ENCODE measurements around the gene KCNJ10.
"Not testable (repeated sequence)": the region's sequence is repeated elsewhere in the genome, so short reads cannot be mapped to it uniquely, and the experiment has no call there.

Gene KCNJ10

DNA sequence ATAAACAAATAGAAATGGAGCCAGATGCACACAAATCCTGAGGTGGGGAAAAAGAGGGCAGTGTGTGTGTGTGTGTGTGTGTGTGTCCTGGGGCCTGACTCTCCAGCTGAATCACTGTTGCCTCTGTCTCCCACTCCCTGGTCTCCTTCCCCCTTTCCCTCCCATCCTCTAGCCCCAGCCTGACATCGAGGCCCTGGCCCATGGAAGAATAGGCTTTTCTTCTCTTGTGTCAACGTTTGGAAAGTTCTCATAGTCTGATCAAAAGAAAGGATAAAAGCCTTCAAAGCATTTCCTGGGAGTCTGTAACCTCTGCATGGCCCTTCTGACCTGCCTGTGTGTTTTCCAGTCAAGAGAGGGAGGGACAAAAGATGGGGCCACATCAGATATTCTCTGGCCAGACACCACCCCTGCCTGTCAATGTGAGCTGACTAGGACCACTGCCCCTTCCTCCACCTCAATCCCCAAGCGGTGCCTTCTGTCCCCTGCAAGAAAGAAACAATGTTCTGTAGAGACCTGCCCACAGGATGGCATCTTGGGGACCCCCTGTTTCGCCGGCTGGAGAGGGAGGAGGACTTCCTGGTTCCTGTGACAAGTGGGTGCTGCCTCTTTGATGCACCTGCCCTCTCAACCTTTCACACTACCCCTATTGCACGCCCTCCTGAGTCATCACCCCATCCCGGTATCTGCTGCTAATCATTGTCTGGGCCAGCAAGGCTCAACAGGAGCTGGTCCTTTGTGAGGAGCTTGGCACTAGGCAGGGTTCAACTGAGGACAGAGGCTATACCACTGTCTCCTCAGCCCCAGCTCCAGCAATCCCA, 16.2 kb downstream of the KCNJ10 start:
- DNase-seq = no peak

DNA sequence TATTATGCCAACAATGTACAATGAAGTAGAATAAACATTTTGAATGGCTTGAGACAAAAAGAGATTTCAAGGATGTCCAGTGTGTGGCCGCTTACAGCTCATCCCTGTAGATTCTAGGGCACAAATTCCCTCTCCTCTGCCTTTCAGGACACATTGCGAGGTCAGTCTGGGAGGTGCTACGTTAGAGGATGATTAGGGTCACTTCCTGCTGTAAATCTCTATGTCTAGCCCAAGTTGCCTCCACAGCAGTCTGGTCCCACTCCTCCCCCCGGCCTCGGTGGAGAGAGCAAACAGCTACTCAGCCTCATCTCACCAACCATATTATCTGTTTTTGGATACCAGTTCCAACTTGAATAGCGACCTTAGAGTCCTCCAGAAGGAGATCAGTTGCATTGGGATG, 17.0 kb downstream of the KCNJ10 start:
- no peak for DNase-seq

DNA sequence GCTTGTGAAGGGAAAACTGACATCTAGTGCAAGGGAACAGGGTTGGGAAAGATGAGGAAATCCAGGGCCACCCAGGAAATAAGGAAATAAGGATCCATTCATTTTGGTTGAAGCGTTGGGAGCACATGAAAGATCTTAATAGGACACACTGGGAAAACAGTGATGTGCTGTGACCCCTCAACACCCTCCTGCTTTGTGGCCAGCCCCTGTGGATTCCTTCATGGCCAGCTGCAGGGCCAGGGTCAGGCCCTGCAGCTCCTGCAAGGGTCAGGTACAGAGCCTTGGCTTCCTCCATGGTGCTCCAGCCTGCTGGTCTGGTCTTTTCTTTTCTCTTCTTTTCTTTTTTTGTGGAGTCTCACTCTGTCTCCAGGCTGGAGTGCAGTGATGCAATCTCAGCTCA, 19.3 kb downstream of the KCNJ10 start:
- no peak for DNase-seq

DNA sequence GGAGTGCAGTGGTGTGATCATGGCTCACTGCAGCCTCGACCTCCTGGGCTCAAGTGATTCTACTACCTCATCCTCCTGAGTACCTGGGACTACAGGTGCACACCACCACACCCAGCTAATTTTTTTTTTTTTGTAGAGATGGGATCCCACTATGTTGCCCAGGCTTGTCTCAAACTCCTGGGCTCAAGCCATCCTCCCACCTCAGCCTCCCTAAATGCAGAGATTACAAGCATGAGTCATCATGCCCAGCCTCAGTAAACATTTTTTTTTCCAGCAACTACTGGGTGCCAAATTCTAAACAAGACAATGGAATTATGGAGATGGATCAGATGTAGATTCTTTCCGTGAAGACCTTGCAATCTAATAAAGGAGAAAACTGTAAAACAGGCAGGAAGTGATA, 19.8 kb downstream of the KCNJ10 start:
- DNase-seq = not testable (repeated sequence)

DNA sequence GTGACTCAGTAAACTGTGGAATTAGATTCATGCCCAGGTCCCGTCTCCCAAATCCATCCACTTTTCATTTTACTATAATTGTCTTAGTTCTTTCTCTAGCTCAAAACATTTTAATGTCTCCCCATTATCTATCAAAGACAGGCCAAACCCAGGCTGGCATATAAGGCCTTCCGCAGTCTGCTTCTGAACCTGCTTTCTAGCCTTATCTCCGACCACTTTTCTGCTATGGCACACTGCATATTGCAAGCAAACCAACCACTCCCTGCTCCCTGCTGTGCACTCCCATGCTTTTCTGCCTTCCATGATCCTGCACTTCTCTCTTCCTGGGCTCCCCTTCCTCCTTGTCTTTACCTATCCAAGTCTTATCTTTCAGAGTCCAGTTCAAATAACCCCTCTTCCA, 20.9 kb downstream of the KCNJ10 start:
- DNase-seq = no peak

DNA sequence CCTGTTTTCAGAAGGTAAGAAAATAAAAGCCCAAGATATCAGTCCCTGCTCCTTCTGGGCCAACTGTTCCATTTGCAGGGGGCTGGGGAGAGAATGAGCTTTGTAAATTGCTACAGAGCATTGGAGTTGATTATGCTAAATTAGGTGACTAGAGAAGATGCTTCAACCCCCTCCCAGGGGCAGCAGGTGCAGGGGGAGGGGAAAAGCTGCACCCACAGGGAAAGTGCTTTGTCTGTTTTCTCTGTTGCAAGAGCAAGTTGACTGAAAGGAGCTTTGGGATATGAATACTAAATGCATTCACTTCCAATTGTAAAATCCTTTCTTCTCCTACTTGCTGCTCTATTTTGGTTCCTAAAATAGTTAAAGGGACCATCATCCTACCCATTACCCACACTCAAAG, 21.6 kb downstream of the KCNJ10 start:
- no peak for DNase-seq

DNA sequence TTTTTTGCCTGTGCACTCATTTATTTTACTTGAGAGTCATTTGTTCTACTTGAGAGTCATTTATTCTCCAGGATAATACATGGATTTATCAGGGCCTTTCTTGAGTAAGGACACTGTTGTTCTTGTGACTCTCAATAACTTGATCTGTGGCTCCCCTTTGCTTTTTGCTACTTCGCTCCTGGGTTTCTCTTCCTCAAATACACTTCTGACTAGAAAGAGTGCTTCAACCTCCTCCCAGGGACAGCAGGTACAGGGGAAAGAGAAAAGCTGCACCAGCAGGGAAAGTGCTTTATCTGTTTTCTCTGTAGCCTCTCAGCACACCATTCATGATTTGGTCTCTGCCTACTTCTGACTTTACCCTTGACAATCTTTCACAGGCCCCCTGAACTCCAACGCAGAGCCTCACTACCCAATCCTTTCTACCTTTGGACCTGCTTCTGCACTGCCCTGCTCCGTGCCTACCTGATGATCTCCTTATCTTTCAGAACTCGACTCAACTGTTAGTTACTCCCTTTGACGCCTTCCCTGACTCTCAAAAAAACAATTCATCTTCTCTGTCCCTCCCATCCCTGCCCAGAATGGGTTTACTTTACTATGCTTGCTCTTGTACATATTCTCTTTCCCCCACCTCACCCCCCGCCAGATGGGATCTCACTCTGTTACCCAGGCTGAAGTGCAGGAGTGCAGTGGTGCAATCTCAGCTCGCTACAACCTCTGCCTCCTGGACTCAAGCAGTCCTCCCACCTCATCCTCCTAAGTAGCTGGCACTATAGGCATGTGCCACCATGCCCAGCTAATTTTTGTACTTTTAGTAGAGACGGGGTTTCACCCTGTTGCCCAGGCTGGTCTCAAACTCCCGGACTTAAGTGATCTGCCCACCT, 22.6 kb downstream of the KCNJ10 start:
- no peak for DNase-seq

DNA sequence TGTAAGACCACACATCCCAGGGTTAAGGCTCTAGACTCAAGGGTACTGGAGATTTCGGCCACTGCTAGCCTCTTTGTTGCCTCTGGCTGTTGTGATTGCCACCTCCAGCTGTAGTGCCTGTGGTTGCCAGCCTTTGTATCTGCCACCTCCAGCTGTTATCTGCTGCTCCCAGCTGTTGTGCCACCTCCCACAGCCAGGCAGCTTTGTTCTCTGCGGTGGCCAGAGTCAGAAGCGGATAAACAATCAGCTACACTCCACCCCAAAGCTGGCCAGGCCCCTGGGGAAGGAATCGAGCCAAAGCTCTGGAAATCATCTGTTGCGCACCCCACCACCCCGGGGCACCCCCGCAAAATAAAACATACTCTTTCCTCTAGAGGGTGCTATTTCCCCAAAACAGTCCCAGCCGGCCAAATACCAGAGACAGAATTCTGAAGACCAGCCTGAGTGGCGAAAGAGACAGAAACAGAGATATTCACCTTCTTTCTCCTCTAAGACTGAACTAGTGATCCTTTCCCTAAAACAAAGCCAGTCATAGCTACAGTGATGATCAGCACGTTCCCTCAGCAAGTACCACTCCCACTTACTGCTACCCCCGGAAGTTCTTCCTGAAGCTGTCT, 23.4 kb downstream of the KCNJ10 start:
- DNase-seq = peak; percentile 67

DNA sequence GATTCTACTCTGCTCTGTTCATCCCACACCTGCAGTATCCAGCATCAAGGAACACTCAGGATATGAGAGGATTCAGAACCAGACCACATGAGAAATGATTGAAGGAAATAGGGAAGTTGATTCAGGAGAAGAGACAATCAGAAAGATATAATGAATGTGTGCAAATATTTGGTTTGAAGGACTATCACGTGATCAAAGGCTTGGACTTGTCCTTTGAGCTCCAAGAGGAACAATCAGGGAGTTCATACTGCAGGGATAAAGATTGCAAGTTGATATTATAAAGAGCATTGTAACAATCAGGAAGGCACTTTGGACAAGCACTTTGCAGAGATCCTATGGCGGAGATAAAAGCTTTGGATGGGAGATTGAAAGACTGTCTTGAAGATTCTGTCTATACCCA, 24.3 kb downstream of the KCNJ10 start:
- DNase-seq = no peak

DNA sequence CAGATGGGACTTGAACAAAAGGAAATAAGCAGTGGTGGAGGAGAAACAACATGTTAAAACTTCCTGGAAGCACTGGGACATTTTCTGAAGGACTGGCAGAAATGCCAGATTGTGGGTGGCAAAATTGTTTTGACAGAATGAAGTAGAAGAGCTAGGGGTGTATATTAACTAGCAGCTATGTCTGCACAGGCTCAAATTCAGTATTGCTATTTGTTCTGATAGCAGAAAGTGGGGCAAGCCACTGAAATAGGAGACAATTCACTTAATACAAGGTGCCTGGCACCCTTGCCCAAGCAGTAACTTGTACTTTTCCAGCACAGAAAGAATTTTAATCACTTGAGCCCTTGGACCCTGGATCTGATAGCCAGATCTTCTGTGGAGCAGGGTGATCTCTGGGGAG, 26.4 kb downstream of the KCNJ10 start:
- DNase-seq = no peak

DNA sequence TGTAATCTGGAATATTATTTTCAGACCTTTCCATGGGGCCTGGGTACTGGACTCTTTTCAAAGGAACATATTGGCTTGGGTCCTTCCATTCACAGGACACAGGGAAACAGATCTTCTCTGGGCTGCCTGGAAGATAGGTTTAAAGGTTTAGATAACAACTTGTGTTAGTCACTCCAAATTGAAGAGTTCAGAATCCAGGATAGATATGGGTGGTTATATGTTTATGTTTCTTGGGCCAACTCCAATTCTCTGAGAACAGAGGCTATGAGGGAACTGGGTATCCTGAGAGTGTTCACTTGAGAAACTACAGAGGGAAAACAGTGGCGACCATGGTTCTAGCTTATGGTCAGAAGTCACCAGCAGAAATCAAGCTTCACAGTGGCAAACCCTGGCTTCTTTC, 29.5 kb downstream of the KCNJ10 start:
- no peak for DNase-seq

DNA sequence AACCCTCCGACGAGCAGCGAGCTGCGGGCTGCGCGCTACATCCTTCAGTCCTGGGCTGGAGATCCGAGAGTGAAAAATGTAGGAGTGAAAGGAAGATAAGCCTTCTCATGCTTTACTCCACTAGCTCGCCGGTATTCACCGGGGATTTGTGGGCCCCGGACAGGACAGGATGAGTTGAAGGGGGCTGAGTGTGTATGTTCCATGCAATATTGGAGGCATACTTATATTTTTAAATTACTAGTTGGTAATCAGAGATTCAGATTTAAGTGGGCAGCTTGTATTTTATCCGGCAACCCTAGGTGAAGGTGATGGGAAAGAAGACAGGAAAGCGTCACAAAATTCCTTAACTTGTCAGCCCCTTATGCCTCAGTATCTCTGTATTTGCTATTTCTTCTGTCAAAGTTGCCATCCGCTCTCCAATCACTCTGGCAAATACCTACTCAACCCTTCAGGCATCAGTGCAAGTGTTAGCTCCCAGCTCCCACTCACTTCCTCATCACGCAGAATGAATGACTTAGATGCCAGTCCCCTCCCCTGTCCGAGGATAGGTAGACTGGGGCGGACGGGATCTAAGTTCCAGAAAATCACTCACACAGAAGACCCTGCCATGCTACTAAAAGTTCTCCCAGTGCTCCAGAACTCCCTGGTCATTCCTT, 37.7 kb downstream of the KCNJ10 start:
- no peak for DNase-seq

DNA sequence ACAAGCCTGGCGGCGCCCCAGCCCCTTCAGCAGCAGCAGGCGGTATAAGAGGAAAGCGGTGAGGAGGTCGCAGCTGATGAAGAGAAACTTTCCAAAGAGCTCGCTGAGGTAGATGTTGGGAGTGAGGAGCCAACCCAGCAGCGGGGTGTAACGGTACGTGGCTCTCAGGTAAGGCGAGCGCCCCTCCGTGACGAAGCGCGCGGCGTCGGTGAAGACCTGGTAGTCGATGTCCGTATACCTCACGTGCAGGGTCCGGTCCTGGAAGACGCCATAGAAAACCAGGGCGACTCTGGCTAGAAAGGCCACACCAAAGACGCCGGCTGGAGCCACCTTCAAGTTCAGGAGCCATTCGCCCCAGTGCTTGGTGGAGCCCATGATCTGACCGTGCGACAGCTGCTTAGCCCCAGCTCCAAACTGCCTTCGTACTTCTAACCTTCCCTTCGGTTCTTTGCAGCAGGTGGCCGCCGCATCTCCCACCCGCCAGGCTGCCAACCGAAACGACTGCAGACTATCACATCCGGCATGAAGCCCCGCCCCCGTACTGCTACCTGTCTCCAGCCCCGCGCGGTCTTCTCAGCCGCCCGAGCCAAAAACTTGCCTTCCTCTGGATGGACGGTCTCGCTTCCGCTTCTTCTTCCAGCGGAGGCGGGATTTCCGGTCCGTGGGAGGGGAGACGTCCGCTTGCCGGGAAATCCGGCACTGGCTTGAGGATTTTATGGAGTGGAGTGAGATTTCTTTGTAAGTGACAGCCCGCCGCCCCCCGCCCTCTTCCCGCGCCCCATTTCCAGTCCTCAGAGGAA, 38.4 kb downstream of the KCNJ10 start, which contains the start of gene PIGM:
TSS of gene PIGM (minus strand) at position 626 of the 800 bp plus-strand sequence. CDS start at position 375, 251 bp downstream.
- peak; percentile 96 for DNase-seq

DNA sequence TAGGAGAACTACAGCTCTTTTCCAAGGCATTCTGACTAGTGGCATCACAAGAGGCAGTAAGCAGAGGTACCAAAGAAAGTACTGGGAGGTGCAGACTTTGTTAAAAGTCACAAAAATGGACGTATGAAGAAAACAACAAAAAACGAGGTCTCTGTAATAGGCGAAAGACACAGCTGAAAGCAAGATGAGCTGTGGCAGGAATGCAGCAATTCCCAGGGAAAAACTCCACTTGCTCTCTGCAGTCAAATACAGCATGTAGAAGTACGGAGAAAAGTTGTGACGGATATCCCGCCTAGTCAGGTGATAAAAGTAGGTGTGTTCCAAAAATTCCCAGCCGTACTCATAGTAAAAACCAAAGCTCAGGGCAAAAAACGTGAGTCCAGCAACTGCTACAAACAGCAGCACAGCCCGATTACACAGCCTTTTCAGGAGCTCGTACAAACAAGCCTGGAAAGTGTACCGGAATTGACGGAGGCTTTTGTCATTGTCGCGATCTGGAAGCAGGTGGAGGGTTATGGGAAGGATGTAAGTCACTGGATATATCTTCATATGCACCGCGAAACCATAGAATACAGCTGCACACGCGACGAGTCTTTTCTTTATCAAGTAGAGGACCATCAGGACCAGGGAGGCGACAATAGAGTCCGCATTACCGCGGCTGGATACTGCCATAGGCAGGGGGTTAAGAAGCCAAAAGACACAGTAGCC, 39.1 kb downstream of the KCNJ10 start:
- DNase-seq = no peak

DNA sequence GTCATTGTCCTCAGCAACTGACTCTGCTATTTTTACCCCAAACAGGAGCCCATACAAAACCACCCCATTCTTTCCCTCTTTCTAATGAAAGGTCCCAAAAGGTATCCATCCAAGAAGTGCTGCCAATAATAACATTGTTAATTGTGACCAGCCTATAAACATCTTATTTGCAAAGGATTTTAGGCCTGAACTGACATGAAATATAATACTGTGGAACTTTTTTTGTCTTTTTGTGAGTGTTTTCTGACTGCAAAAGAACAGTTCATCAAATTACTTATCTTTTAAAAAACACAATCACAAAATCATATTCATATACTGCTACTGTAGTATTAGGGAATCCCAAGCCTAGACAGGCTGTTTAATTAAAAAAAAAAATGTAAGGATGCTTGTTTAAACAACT, 41.5 kb downstream of the KCNJ10 start:
- no peak for DNase-seq

DNA sequence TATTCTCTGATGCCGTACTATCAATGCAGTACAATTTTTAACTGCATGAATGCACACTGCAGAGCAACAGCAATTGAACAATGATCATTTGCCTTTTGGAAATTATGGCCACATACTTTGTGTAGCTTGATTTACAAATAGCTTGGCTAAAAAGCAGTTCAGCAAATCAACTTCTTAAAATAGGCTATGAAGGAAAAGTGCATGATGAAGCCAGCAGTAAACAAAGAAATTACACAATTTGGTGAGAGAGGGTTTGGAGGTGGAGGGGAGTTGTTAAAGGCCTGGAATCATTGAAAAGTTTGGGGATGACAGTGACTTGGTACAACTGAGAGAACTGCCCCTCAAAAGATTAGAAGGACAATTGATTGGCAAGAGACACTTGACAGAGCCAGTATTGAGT, 44.6 kb downstream of the KCNJ10 start:
- no peak for DNase-seq

DNA sequence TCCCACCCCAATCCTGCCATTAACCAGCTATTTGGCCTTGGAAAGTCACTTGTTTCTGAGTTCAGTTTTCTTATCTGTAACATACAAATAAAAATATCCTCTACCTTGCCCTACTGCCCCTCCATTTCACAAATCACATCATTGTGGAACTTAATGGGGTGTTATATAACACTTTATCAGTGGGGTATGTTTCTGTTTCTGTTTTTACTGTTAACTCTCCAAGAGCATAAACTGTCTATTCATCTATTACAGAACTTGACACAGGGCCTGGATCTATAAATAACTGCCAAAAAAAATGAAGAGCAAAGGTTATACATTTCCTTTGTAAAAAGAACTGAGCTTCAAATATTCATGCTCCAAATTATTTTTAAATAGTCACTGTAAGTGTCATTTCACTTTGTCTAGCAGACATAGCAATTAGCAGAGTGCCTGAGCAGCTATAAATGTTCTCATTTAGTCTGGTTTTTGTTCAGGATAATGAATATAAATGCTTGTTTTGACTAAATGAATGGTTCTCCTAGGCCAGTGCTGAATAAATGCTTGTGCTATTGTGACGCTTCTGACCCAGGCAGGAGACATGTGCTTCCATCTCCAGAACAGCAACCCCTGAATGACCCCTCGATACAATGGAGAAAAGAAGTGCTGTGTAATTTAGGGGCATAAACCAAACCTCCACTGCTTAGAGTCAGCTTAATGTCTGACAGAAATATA, 45.6 kb downstream of the KCNJ10 start:
- no peak for DNase-seq

DNA sequence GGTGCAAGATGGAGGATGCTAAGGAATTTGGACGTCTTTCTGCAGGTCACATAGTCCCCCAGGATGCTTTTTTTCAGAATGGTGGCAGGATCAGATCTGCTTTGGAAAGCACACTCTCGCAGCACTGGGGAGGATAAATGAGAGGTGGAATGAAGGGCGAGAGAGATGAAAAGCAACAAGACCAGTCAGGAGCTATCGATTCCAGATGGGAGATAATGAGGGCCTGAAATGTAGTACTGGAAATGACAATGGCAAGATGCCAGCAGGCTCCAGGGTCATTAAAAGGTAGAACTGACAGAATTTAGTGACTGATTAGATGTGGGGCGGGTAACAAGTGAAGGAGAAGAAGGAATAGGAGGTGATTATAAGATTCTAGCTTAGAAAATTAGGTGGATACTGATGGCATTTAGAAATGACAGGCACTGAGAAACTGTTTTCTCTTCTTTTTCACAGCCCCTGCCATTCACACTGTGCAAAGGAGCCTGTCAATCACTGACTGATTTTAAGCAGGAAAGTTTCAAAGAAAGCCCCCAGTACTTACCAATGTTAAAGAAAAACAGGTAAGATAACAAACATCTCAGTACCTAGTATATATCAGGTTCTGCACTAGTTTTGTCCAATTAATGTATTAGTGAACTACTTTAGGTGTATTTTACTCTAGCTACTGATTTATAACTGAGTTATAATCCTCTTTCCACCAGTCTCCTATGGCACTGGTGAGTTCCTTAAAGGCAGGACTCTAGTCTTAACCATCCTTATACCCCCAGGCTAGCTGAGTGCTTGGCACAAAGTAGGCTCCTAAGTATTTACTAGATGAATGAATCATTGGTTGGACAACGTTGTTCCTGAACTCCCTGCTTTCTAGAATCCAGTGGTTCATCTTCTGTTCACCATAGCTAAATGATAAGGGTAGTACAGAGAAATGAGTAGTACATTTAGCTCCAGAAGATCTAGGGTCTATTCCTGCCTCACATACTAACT, 47.3 kb downstream of the KCNJ10 start:
- no peak for DNase-seq

DNA sequence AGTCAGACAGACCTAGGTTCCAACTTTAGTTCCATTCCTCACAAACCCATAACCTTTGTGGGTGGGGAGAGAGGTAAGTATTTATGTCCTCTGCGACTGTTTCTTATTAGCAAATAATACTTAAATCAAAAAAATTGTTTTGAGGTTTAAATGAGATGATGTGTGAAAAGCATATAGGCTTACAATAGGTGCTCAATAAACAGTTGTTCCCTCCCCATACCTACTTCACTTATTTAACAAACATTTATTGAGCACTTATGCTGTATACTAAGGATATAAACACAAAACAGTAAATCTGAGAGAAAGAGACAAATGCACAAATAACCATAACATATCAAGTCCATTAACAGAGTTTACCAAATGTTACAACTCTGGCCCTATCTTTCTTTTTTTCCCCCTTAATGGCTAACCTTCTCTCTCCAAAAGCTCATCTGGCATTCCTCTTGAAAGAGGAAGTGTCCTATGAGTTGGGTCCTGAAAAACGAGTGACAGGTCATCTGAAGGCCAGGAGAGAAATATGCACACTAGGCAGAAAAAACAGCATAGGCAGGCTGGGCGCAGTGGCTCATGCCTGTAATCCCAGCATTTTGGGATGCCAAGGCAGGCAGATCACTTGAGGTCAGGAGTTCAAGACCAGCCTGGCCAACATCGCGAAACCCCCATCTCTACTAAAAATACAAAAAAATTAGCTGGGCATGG, 48.4 kb downstream of the KCNJ10 start:
- DNase-seq = no peak

All from activated CD8-positive, alpha-beta memory T cell treated with anti-CD3 and anti-CD28 coated beads for 24 hours (primary cell).